ENCODE results near the gene CCDC88A. TPM values are rescaled to one million over a fixed set of nuclear protein-coding genes. Genes with fewer than 3 reads are reported as not detected.

Gene CCDC88A
- total RNA-seq, 1 donor from 2014 or later: 77.1 TPM

- no peaks in the 10 kb centered on the region for H3K36me3 Mint-ChIP-seq (ENCODE audit: insufficient read depth)
- peaks cover 2% of the 10 kb centered on the region for H3K4me1 Mint-ChIP-seq (ENCODE audit: low read depth)
- TF ChIP-seq, protein P1, sequence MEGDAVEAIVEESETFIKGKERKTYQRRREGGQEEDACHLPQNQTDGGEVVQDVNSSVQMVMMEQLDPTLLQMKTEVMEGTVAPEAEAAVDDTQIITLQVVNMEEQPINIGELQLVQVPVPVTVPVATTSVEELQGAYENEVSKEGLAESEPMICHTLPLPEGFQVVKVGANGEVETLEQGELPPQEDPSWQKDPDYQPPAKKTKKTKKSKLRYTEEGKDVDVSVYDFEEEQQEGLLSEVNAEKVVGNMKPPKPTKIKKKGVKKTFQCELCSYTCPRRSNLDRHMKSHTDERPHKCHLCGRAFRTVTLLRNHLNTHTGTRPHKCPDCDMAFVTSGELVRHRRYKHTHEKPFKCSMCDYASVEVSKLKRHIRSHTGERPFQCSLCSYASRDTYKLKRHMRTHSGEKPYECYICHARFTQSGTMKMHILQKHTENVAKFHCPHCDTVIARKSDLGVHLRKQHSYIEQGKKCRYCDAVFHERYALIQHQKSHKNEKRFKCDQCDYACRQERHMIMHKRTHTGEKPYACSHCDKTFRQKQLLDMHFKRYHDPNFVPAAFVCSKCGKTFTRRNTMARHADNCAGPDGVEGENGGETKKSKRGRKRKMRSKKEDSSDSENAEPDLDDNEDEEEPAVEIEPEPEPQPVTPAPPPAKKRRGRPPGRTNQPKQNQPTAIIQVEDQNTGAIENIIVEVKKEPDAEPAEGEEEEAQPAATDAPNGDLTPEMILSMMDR (IDR thresholded peaks at IDR 0.05; ENCODE audit: unreplicated experiment): no peak
- no peak for DNase-seq (ENCODE audit: low spot score, unreplicated experiment)
- peaks cover 3% of the 10 kb centered on the region for H3K27me3 Mint-ChIP-seq
- no peaks in the 10 kb centered on the region for H3K9me3 Mint-ChIP-seq (ENCODE audit: low read depth)
- H3K27ac Mint-ChIP-seq: no peak overlapping the region
- no peak overlapping the region for H3K4me3 Mint-ChIP-seq (ENCODE audit: low read depth)
Observed at GRCh38 chr2:55428258-55428657, 8.6 kb upstream of the CCDC88A start.

GRCh38 chr2:55425431-55425831, 5.8 kb upstream of the CCDC88A start:
- peaks cover 3% of the 10 kb centered on the region for H3K4me1 Mint-ChIP-seq (ENCODE audit: low read depth)
- peaks cover 10% of the 10 kb centered on the region for H3K27me3 Mint-ChIP-seq
- TF ChIP-seq, protein P1 (IDR thresholded peaks at IDR 0.05; ENCODE audit: unreplicated experiment): no peak
- no peaks in the 10 kb centered on the region for H3K9me3 Mint-ChIP-seq (ENCODE audit: low read depth)
- no peaks in the 10 kb centered on the region for H3K36me3 Mint-ChIP-seq (ENCODE audit: insufficient read depth)
- no peak for DNase-seq (ENCODE audit: low spot score, unreplicated experiment)
- H3K4me3 Mint-ChIP-seq (ENCODE audit: low read depth): no peak overlapping the region
- H3K27ac Mint-ChIP-seq: no peak overlapping the region

- H3K4me1 Mint-ChIP-seq (ENCODE audit: low read depth): peaks cover 7% of the 10 kb centered on the region
- H3K36me3 Mint-ChIP-seq (ENCODE audit: insufficient read depth): no peaks in the 10 kb centered on the region
- peaks cover 10% of the 10 kb centered on the region for H3K27me3 Mint-ChIP-seq
- TF ChIP-seq, protein P1 (IDR thresholded peaks at IDR 0.05; ENCODE audit: unreplicated experiment): no peak
- H3K9me3 Mint-ChIP-seq (ENCODE audit: low read depth): no peaks in the 10 kb centered on the region
- H3K4me3 Mint-ChIP-seq (ENCODE audit: low read depth): no peak overlapping the region
- no peak overlapping the region for H3K27ac Mint-ChIP-seq
- no peak for DNase-seq (ENCODE audit: low spot score, unreplicated experiment)
Observed at GRCh38 chr2:55422876-55423665, 3.4 kb upstream of the CCDC88A start.

- no peaks in the 10 kb centered on the region for H3K36me3 Mint-ChIP-seq (ENCODE audit: insufficient read depth)
Observed at GRCh38 chr2:55421326-55421725, 1.7 kb upstream of the CCDC88A start.

GRCh38 chr2:55420871-55421270, 1.2 kb upstream of the CCDC88A start:
- no peaks in the 10 kb centered on the region for H3K9me3 Mint-ChIP-seq (ENCODE audit: low read depth)
- no peak overlapping the region for H3K27ac Mint-ChIP-seq

More at GRCh38 chr2:55421326-55421725, 1.7 kb upstream of the CCDC88A start:
- H3K4me1 Mint-ChIP-seq (ENCODE audit: low read depth): peaks cover 13% of the 10 kb centered on the region
- H3K4me3 Mint-ChIP-seq (ENCODE audit: low read depth): peak overlapping the region; percentile 43
- peaks cover 10% of the 10 kb centered on the region for H3K27me3 Mint-ChIP-seq
- no peak for DNase-seq (ENCODE audit: low spot score, unreplicated experiment)
- TF ChIP-seq, protein P1 (IDR thresholded peaks at IDR 0.05; ENCODE audit: unreplicated experiment): no peak
- H3K27ac Mint-ChIP-seq: no peak overlapping the region
- no peaks in the 10 kb centered on the region for H3K9me3 Mint-ChIP-seq (ENCODE audit: low read depth)

More at GRCh38 chr2:55420871-55421270, 1.2 kb upstream of the CCDC88A start:
- peak overlapping the region; percentile 21 for H3K4me3 Mint-ChIP-seq (ENCODE audit: low read depth)
- TF ChIP-seq, protein P1 (IDR thresholded peaks at IDR 0.05; ENCODE audit: unreplicated experiment): no peak
- H3K4me1 Mint-ChIP-seq (ENCODE audit: low read depth): peaks cover 13% of the 10 kb centered on the region
- H3K36me3 Mint-ChIP-seq (ENCODE audit: insufficient read depth): no peaks in the 10 kb centered on the region
- peaks cover 10% of the 10 kb centered on the region for H3K27me3 Mint-ChIP-seq
- no peak for DNase-seq (ENCODE audit: low spot score, unreplicated experiment)

All from progenitor cell of endocrine pancreas (in vitro differentiated cells).